GM18517 (cell line): ENCODE data around the gene LRP1B.
"Not testable (repeated sequence)": the region's sequence is repeated elsewhere in the genome, so short reads cannot be mapped to it uniquely, and the experiment has no call there.

ENCODE experiments used
- ATAC-seq: cut with Tn5 transposase; IDR thresholded peaks from one replicate; pipeline ENCODE4 v1.9.1; 2021; ENCODE audit warnings: mild to moderate bottlenecking, moderate library complexity; ENCODE audit not compliant: unreplicated experiment

Gene LRP1B

GRCh38 chr2:140417504-140417903 lies 1713.3 kb downstream of the LRP1B start:
- ATAC-seq = no peak

GRCh38 chr2:140416577-140416976 lies 1714.2 kb downstream of the LRP1B start:
- ATAC-seq = no peak

GRCh38 chr2:140415035-140415434 lies 1715.8 kb downstream of the LRP1B start:
- not testable (repeated sequence) for ATAC-seq

GRCh38 chr2:140410695-140411094 lies 1720.1 kb downstream of the LRP1B start:
- no peak for ATAC-seq

- no peak for ATAC-seq
Observed at GRCh38 chr2:140401056-140401455, 1729.8 kb downstream of the LRP1B start.

GRCh38 chr2:140392824-140393223 lies 1738.0 kb downstream of the LRP1B start:
- no peak for ATAC-seq

GRCh38 chr2:140384946-140385345 lies 1745.9 kb downstream of the LRP1B start:
- no peak for ATAC-seq

GRCh38 chr2:140383781-140384180 lies 1747.0 kb downstream of the LRP1B start:
- no peak for ATAC-seq

GRCh38 chr2:140376686-140377085 lies 1754.1 kb downstream of the LRP1B start:
- ATAC-seq = no peak

- no peak for ATAC-seq
Observed at GRCh38 chr2:140363131-140363530, 1767.7 kb downstream of the LRP1B start.

GRCh38 chr2:140362361-140362760 lies 1768.5 kb downstream of the LRP1B start:
- ATAC-seq = no peak

GRCh38 chr2:140359056-140359771 lies 1771.6 kb downstream of the LRP1B start:
- no peak for ATAC-seq

GRCh38 chr2:140356697-140357096 lies 1774.1 kb downstream of the LRP1B start:
- ATAC-seq = no peak

GRCh38 chr2:140355511-140356090 lies 1775.2 kb downstream of the LRP1B start:
- no peak for ATAC-seq

- no peak for ATAC-seq
Observed at GRCh38 chr2:140354544-140354943, 1776.3 kb downstream of the LRP1B start.

- no peak for ATAC-seq
Observed at GRCh38 chr2:140353541-140353940, 1777.3 kb downstream of the LRP1B start.

- ATAC-seq = no peak
Observed at GRCh38 chr2:140351692-140352091, 1779.1 kb downstream of the LRP1B start.

- ATAC-seq = no peak
Observed at GRCh38 chr2:140349695-140350094, 1781.1 kb downstream of the LRP1B start.

- ATAC-seq = no peak
Observed at GRCh38 chr2:140348826-140349225, 1782.0 kb downstream of the LRP1B start.

GRCh38 chr2:140344838-140345237 lies 1786.0 kb downstream of the LRP1B start:
- ATAC-seq = no peak

GRCh38 chr2:140344266-140344665 lies 1786.5 kb downstream of the LRP1B start:
- ATAC-seq = not testable (repeated sequence)

- no peak for ATAC-seq
Observed at GRCh38 chr2:140338795-140339194, 1792.0 kb downstream of the LRP1B start.

- no peak for ATAC-seq
Observed at GRCh38 chr2:140337061-140337460, 1793.8 kb downstream of the LRP1B start.
